HepG2 (cell line): ENCODE results near the gene CEACAM4. TPM values are rescaled to one million over a fixed set of nuclear protein-coding genes. Genes with fewer than 3 reads are reported as not detected.
"Not testable (repeated sequence)": the region's sequence is repeated elsewhere in the genome, so short reads cannot be mapped to it uniquely, and the experiment has no call there.

Experiments
- ATAC-seq: fragments of 200-7000 bp; cut with Tn5 transposase; 3 replicates; pipeline ENCODE4 v1.9.1; 2020; ENCODE audit warnings: mild to moderate bottlenecking, moderate library complexity
- BruUV-seq: library from RNA; stranded (reverse); fragments of 400-500 nt; replicated peaks from 2 replicates; lab custom pipeline; 2021; lab: Mats Ljungman, UMichigan
- CTCF ChIA-PET: fragments of 300-600 bp; formaldehyde crosslinking; extraction: SDS; loops from one replicate; lab custom pipeline; 2021; ENCODE audit warnings: low total read pairs, inconsistent platforms, low intra/inter-chr PET ratio; lab: Yijun Ruan, JAX
- POLR2A ChIA-PET: fragments of 350-600 bp; sonication (Branson Sonifier 250); formaldehyde crosslinking; loops from one replicate; lab custom pipeline; 2020; ENCODE audit warnings: antibody characterized with exemption, inconsistent platforms; lab: Yijun Ruan, JAX
- DNase-seq: peaks from one replicate; pipeline ENCODE4 v3.0.0-alpha.2; 2015; ENCODE audit warnings: low spot score
- FAIRE-seq: peaks from 3 replicates; lab custom pipeline; 2011; peaks lifted over from hg19 to GRCh38; lab: Jason Lieb, UNC
- H2AFZ ChIP-seq: one replicate; pipeline ENCODE4 v1.6.1; 2011; ENCODE audit warnings: low read length, inconsistent platforms
- H3K27ac ChIP-seq: fragments of 300-600 bp; 3 replicates; pipeline ENCODE4 v1.8.0; 2011; ENCODE audit warnings: mixed run types, mild to moderate bottlenecking, mixed read lengths, low read length, inconsistent platforms; ENCODE audit not compliant: insufficient read depth; ENCODE audit errors: extremely low read length
- H3K27me3 ChIP-seq, 2 experiments: fragments of 200-600 bp in 1 of 2; 2 replicates in 1 of 2; 3 replicates in 1 of 2; pipeline versions ENCODE4 v1.6.0 to v1.8.0; 2011; ENCODE audit warnings: low read length in 2 of 2, mild to moderate bottlenecking in 2 of 2, moderate library complexity in 2 of 2, inconsistent platforms in 1 of 2; ENCODE audit not compliant: insufficient read depth in 2 of 2, control insufficient read depth in 1 of 2
- H3K36me3 ChIP-seq, 2 experiments: fragments of 200-600 bp in 1 of 2; replicated peaks in 1 of 2; 2 replicates in 1 of 2; 3 replicates in 1 of 2; pipeline versions ENCODE4 v1.5.1 to v1.8.0; 2011; ENCODE audit warnings: low read length in 2 of 2, inconsistent platforms in 1 of 2; ENCODE audit not compliant: insufficient read depth in 2 of 2, control insufficient read depth in 1 of 2
- H3K4me1 ChIP-seq: 2 replicates; pipeline ENCODE4 v1.5.1; 2012; ENCODE audit warnings: low read length, inconsistent platforms; ENCODE audit not compliant: insufficient read depth
- H3K4me2 ChIP-seq: 2 replicates; pipeline ENCODE4 v1.6.0; 2011; ENCODE audit warnings: low read depth, low read length, inconsistent platforms
- H3K4me3 ChIP-seq, 3 experiments: fragments of 200-600 bp in 1 of 3; sonication (generic), shearing (Covaris generic) in 1 of 3; replicated peaks in 1 of 3; 2 replicates each; pipeline ENCODE4 v1.5.1; 2011 to 2016; ENCODE audit warnings: low read length in 3 of 3, inconsistent platforms in 2 of 3, low read depth in 2 of 3, mild to moderate bottlenecking in 2 of 3, control low read depth in 1 of 3, mixed read lengths in 1 of 3; ENCODE audit not compliant: insufficient read depth in 1 of 3
- H3K79me2 ChIP-seq: one replicate; pipeline ENCODE4 v1.6.1; 2011; ENCODE audit warnings: low read length, inconsistent platforms; ENCODE audit not compliant: insufficient read depth
- H3K9ac ChIP-seq: 2 replicates; pipeline ENCODE4 v1.6.0; 2011; ENCODE audit warnings: mild to moderate bottlenecking, low read depth, low read length, inconsistent platforms; ENCODE audit not compliant: insufficient read depth
- H3K9me3 ChIP-seq: 2 replicates; pipeline ENCODE4 v1.5.1; 2012; ENCODE audit warnings: mild to moderate bottlenecking, low read length
- H4K20me1 ChIP-seq: 2 replicates; pipeline ENCODE4 v1.6.0; 2011; ENCODE audit warnings: inconsistent platforms, mild to moderate bottlenecking, low read length, moderate library complexity; ENCODE audit not compliant: insufficient read depth
- ATF7 ChIP-seq, 2 experiments: fragments of 450-650 bp in 1 of 2; sonication (generic) in 1 of 2; formaldehyde crosslinking in 1 of 2; IDR thresholded peaks; 2 replicates each; pipeline versions ENCODE4 v1.4.0 to v1.6.1; 2016 to 2020; ENCODE audit warnings: antibody characterized with exemption in 1 of 2, mild to moderate bottlenecking in 1 of 2, missing genetic modification reagents in 1 of 2
- ZNF761 ChIP-seq: sonication (generic); formaldehyde crosslinking; conservative IDR thresholded peaks from 2 replicates; pipeline ENCODE4 v1.4.0; 2020; ENCODE audit warnings: mild to moderate bottlenecking, missing genetic modification reagents
- WGBS: methylation state at CpG from one replicate; pipeline ENCODE4 v1.1.6; 2017; ENCODE audit warnings: low lambda C conversion rate; 5-methylcytosine and 5-hydroxymethylcytosine counted together
- in situ Hi-C: cut with HindIII; loops from 2 replicates; pipeline ENCODE4 v1.10.0; 2017; ENCODE audit warnings: low pct_unique_long_range_greater_than_20kb; ENCODE audit not compliant: extremely low pct_ligation_motif_present
- intact Hi-C: fragments of 100-400 bp; cut with micrococcal nuclease; formaldehyde crosslinking; loops from one replicate; pipeline ENCODE4 v1.10.0; 2022; ENCODE audit not compliant: unreplicated experiment
- polyA plus RNA-seq, 8 experiments: library from polyadenylated mRNA; depleted of rRNA in 3 of 8; stranded (reverse) in 7 of 8; unstranded in 1 of 8; fragments of >200 nt; fragmentation: Illumina TruSeq in 4 of 8; extraction: Trizol in 4 of 8; gene quantifications; 2 replicates each; pipeline versions ENCODE4 v1.2.1 to v1.2.3, GENCODE V29; 2011 to 2016; ENCODE audit warnings: low read depth in 4 of 8, missing spikeins in 1 of 8, mixed read lengths in 1 of 8; ENCODE audit not compliant: insufficient read depth in 1 of 8
- total RNA-seq, 5 experiments: library from RNA; depleted of rRNA; stranded (reverse); fragments of >200 nt; fragmentation: Illumina TruSeq; extraction: Trizol; gene quantifications; 2 replicates each; pipeline ENCODE4 v1.2.3, GENCODE V29; 2016; ENCODE audit warnings: low read depth in 1 of 5

Gene CEACAM4
- total and polyA plus RNA-seq, 2 of the 13 experiments (the other 11 are each of a cell fraction or from before 2014, with no cell fraction given) = not detected

- H3K9ac ChIP-seq; FAIRE-seq; H3K4me1 ChIP-seq; ATAC-seq; H3K79me2 ChIP-seq; H3K4me3 ChIP-seq; H3K27ac ChIP-seq; H3K27me3 ChIP-seq; H2AFZ ChIP-seq; intact Hi-C loops; CTCF ChIA-PET; BruUV-seq; in situ Hi-C loops; H3K4me2 ChIP-seq; POLR2A ChIA-PET; TF ChIP-seq ATF7 (CRISPR knock-in tag; IDR thresholded peaks at IDR 0.05): not testable (repeated sequence)
- WGBS = 20% methylated on average over 1 of the region's 1 CpG
- peaks cover 32% of the 10 kb centered on the region for H3K9me3 ChIP-seq
- TF ChIP-seq ATF7 (IDR thresholded peaks at IDR 0.05) = 0 out of 2 replicates have a peak, but pooled peaks have one; percentile 19
- TF ChIP-seq, all 625 proteins: peak for 1; not testable (repeated sequence) for 624
- H3K36me3 ChIP-seq, DNase-seq, H4K20me1 ChIP-seq: not testable (repeated sequence)
These were observed 44.2 kb downstream of the CEACAM4 start for GRCh38 chr19:41582577-41583182.

- H2AFZ ChIP-seq, intact Hi-C loops, H3K4me2 ChIP-seq: not testable (repeated sequence)
- peaks cover 32% of the 10 kb centered on the region for H3K9me3 ChIP-seq
- peak; percentile 97 for TF ChIP-seq ZNF761
- TF ChIP-seq, all 625 proteins: peak for 1; not testable (repeated sequence) for 624
- in situ Hi-C loops, H4K20me1 ChIP-seq, H3K79me2 ChIP-seq, H3K4me3 ChIP-seq, H3K4me1 ChIP-seq, FAIRE-seq, H3K36me3 ChIP-seq, H3K27ac ChIP-seq, POLR2A ChIA-PET, ATAC-seq, H3K9ac ChIP-seq, CTCF ChIA-PET, H3K27me3 ChIP-seq, BruUV-seq, DNase-seq: not testable (repeated sequence)
- 6% methylated on average over 4 of the region's 4 CpGs for WGBS
These were observed 45.8 kb downstream of the CEACAM4 start for GRCh38 chr19:41581068-41581467.
